Measurements from ENCODE around the gene CETN3. TPM values are rescaled to one million over a fixed set of nuclear protein-coding genes. Genes with fewer than 3 reads are reported as not detected.

CETN3 gene
- total and polyA plus RNA-seq, 2 experiments from 2014 or later, result 22.1 to 107 TPM

- TF ChIP-seq, protein P1, sequence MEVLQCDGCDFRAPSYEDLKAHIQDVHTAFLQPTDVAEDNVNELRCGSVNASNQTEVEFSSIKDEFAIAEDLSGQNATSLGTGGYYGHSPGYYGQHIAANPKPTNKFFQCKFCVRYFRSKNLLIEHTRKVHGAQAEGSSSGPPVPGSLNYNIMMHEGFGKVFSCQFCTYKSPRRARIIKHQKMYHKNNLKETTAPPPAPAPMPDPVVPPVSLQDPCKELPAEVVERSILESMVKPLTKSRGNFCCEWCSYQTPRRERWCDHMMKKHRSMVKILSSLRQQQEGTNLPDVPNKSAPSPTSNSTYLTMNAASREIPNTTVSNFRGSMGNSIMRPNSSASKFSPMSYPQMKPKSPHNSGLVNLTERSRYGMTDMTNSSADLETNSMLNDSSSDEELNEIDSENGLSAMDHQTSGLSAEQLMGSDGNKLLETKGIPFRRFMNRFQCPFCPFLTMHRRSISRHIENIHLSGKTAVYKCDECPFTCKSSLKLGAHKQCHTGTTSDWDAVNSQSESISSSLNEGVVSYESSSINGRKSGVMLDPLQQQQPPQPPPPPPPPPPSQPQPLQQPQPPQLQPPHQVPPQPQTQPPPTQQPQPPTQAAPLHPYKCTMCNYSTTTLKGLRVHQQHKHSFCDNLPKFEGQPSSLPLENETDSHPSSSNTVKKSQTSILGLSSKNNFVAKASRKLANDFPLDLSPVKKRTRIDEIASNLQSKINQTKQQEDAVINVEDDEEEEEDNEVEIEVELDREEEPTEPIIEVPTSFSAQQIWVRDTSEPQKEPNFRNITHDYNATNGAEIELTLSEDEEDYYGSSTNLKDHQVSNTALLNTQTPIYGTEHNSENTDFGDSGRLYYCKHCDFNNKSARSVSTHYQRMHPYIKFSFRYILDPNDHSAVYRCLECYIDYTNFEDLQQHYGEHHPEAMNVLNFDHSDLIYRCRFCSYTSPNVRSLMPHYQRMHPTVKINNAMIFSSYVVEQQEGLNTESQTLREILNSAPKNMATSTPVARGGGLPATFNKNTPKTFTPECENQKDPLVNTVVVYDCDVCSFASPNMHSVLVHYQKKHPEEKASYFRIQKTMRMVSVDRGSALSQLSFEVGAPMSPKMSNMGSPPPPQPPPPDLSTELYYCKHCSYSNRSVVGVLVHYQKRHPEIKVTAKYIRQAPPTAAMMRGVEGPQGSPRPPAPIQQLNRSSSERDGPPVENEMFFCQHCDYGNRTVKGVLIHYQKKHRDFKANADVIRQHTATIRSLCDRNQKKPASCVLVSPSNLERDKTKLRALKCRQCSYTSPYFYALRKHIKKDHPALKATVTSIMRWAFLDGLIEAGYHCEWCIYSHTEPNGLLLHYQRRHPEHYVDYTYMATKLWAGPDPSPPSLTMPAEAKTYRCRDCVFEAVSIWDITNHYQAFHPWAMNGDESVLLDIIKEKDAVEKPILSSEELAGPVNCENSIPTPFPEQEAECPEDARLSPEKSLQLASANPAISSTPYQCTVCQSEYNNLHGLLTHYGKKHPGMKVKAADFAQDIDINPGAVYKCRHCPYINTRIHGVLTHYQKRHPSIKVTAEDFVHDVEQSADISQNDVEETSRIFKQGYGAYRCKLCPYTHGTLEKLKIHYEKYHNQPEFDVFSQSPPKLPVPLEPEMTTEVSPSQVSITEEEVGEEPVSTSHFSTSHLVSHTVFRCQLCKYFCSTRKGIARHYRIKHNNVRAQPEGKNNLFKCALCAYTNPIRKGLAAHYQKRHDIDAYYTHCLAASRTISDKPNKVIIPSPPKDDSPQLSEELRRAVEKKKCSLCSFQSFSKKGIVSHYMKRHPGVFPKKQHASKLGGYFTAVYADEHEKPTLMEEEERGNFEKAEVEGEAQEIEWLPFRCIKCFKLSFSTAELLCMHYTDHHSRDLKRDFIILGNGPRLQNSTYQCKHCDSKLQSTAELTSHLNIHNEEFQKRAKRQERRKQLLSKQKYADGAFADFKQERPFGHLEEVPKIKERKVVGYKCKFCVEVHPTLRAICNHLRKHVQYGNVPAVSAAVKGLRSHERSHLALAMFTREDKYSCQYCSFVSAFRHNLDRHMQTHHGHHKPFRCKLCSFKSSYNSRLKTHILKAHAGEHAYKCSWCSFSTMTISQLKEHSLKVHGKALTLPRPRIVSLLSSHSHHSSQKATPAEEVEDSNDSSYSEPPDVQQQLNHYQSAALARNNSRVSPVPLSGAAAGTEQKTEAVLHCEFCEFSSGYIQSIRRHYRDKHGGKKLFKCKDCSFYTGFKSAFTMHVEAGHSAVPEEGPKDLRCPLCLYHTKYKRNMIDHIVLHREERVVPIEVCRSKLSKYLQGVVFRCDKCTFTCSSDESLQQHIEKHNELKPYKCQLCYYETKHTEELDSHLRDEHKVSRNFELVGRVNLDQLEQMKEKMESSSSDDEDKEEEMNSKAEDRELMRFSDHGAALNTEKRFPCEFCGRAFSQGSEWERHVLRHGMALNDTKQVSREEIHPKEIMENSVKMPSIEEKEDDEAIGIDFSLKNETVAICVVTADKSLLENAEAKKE (CRISPR knock-in tag; IDR thresholded peaks at IDR 0.05), result no peak
- no peak for TF ChIP-seq EZH2 (IDR thresholded peaks at IDR 0.05; ENCODE audit: low read depth, unreplicated experiment)
- no peak for TF ChIP-seq ZNF114 (CRISPR knock-in tag; IDR thresholded peaks at IDR 0.05)
- no peak for TF ChIP-seq NANOG (IDR thresholded peaks at IDR 0.05; ENCODE audit: borderline replicate concordance)
- no peak for TF ChIP-seq EZH2phosphoT487 (IDR thresholded peaks at IDR 0.05; ENCODE audit: unreplicated experiment)
- no peak for TF ChIP-seq ZNF331 (CRISPR knock-in tag; IDR thresholded peaks at IDR 0.05; ENCODE audit: low read depth)
- no peak for TF ChIP-seq POLR2AphosphoS5 (IDR thresholded peaks at IDR 0.05; ENCODE audit: low read depth)
- TF ChIP-seq, protein P2, sequence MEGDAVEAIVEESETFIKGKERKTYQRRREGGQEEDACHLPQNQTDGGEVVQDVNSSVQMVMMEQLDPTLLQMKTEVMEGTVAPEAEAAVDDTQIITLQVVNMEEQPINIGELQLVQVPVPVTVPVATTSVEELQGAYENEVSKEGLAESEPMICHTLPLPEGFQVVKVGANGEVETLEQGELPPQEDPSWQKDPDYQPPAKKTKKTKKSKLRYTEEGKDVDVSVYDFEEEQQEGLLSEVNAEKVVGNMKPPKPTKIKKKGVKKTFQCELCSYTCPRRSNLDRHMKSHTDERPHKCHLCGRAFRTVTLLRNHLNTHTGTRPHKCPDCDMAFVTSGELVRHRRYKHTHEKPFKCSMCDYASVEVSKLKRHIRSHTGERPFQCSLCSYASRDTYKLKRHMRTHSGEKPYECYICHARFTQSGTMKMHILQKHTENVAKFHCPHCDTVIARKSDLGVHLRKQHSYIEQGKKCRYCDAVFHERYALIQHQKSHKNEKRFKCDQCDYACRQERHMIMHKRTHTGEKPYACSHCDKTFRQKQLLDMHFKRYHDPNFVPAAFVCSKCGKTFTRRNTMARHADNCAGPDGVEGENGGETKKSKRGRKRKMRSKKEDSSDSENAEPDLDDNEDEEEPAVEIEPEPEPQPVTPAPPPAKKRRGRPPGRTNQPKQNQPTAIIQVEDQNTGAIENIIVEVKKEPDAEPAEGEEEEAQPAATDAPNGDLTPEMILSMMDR (conservative IDR thresholded peaks at IDR 0.05; ENCODE audit: low read depth in 2 of 2), result no peak
- no peak for TF ChIP-seq JUNB (IDR thresholded peaks at IDR 0.05; ENCODE audit: unreplicated experiment)
- TF ChIP-seq STAT1 (IDR thresholded peaks at IDR 0.05; ENCODE audit: unreplicated experiment), result no peak
Measured at GRCh38 chr5:90398726-90399125, 10.8 kb downstream of the CETN3 start (continued).

Measured in GM23338 (cell line).